Measurements from ENCODE around the gene CAPN13. TPM values are rescaled to one million over a fixed set of nuclear protein-coding genes. Genes with fewer than 3 reads are reported as not detected.

CAPN13 gene
- polyA plus RNA-seq, 1 of the 3 experiments (the other 2 are of a cell fraction), result not detected

DNA sequence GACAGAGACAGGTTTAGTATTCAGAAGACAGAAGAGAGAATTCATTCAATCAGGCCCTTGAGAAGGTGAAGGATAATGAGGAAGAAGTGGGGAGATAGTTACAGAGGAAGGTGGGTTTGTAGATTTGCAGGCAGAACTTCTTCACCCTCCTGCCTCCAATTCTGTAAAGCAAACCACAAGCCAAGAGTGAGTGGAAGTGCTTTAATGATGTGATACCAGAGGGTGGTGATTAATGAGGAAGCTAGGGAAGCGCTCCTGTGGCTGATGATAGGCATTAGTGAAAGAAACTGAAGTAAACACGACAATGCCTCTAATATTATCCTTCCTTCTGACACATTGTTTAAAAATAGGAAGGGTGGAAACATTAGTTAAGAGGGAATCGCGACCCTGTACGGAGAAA lies 78.2 kb downstream of the CAPN13 start (continued):
- TF ChIP-seq, protein P1, sequence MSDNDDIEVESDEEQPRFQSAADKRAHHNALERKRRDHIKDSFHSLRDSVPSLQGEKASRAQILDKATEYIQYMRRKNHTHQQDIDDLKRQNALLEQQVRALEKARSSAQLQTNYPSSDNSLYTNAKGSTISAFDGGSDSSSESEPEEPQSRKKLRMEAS (IDR thresholded peaks at IDR 0.05; ENCODE audit: low read depth), result no peak
- TF ChIP-seq NRF1 (IDR thresholded peaks at IDR 0.05; ENCODE audit: low read depth, low read length), result no peak

DNA sequence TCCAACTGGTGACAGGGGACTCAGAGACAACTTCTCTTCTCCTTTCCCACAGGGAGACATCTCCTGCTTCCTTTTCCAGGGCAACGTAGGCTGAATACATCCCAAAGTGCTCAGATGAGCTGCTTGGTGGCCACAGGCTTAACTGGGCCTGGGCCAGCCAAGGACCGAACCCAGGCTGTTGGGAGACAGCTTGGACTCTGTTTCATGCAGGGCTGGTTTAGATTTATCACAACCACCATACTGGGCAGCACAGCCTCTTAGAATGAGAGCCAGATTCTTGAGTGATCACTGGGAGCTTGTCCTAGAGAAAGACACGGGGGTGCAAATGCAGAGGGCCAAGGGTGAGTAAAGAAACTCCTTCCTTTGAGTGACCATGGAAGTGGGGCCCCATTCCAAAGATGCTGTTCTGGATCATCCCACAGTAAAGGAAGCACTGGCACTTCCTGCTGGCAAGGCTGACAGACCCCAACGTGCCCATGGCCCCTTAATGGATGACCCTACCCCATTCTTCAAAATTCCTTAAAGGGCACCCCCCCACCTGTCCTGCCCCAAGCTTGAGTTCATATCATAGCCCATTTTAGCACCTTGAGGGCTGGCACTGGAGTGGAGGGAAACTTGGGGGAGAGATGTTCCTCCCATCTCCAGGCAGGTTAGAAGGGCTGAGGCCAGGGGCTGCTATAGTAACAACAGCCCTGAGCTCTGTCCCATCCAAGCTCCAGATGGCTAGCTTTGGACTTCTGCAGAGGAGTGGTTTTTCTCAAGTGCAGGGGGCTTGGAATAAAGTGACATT lies 84.1 kb downstream of the CAPN13 start:
- DNase-seq, result no peak
- no peaks in the 10 kb centered on the region for H3K79me2 ChIP-seq (ENCODE audit: insufficient read depth)
- peaks cover 23% of the 10 kb centered on the region for H3K27me3 ChIP-seq (ENCODE audit: insufficient read depth)
- H3K36me3 ChIP-seq (replicated peaks in 1 of 2; ENCODE audit: control insufficient read depth in 1 of 2, insufficient read depth in 2 of 2, low read length in 1 of 2), result no peaks in the 10 kb centered on the region
- H3K9me3 ChIP-seq, result no peaks in the 10 kb centered on the region
- POLR2A ChIA-PET, result no interaction called here
- no peaks in the 10 kb centered on the region for H3F3A ChIP-seq (replicated peaks; ENCODE audit: insufficient read depth)
- H3K4me1 ChIP-seq (ENCODE audit: control insufficient read depth in 1 of 2, insufficient read depth in 2 of 2, low read depth in 1 of 2, low read length in 1 of 2), result no peaks in the 10 kb centered on the region; a peak in 1 of 4 replicates
- no peak overlapping the region for H3K4me2 ChIP-seq
- CTCF ChIA-PET, result interaction anchor here (1.0 to 7.2 kb wide), 12 partner anchors 8 to 610 kb away, joined by 3 to 63 read pairs (median 4); no protein-coding TSS in a partner anchor
- TF ChIP-seq, protein P2, sequence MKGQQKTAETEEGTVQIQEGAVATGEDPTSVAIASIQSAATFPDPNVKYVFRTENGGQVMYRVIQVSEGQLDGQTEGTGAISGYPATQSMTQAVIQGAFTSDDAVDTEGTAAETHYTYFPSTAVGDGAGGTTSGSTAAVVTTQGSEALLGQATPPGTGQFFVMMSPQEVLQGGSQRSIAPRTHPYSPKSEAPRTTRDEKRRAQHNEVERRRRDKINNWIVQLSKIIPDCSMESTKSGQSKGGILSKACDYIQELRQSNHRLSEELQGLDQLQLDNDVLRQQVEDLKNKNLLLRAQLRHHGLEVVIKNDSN (IDR thresholded peaks at IDR 0.05; ENCODE audit: borderline replicate concordance, low read depth), result no peak
- TF ChIP-seq SMC3 (IDR thresholded peaks at IDR 0.05; ENCODE audit: low read depth, low read length), result no peak
- no peak overlapping the region for H3K27ac ChIP-seq (ENCODE audit: low read depth in 2 of 2, low read length in 1 of 2)
- no peaks in the 10 kb centered on the region for H4K20me1 ChIP-seq (ENCODE audit: insufficient read depth)
- no peak overlapping the region for H3K9ac ChIP-seq
- no peak overlapping the region for H2AFZ ChIP-seq (ENCODE audit: low read depth)
- WGBS (ENCODE audit: low lambda C conversion rate), result 26% methylated on average over 3 of the region's 4 CpGs
- no peak overlapping the region for H3K4me3 ChIP-seq (ENCODE audit: low read depth in 2 of 2, low read length in 1 of 2)
- no peaks in the 10 kb centered on the region for H3K9me2 ChIP-seq

DNA sequence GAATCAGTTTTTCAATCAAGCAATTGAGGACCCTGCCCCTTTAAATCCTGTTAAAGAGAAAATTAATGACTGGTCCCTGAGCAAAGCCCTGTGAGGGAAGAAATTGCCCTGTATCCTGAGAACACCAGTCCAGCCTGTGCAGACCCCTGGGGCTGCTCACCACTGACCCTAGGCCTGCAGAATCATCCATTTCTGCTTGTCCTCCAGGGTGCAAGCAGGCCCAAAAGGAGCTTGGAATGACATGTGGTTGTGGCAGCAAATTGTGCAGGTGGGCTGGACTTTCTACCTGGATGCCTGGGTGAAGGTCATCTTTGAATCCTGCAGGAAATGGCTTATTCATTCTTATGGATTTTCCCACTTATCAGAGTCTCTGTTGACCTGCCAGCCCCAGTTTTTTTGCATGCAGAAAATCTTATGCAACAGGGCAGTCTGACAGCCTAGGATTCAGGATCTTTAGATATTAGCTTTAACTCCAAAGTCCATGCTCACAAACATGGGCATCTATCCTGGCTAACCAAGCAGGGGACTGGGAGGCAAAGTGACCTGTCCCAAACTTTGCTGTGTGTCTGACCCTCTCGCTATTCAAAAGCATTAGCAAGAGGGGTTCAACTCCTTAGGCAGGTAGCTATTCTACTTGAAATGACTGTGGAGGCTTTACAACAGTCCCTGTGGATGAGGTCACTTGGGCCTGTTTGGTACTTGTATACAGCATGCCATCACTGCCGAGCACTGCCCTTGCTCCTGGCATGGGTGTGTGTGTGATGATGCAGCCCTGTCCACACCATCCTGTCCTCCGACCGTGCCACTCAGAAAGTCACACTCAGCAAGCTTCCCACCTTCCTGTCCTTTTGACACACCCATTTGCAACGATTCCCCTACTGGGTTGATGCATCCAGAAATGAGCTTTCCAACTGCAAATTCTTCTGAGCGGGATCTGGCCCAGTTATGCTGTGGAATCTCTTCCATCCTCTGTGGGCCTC lies 85.3 kb downstream of the CAPN13 start:
- CTCF ChIA-PET, result interaction anchor here (0.6 to 7.2 kb wide), 17 partner anchors 9 to 801 kb away, joined by 3 to 63 read pairs (median 4); partner anchors contain the start of gene GALNT14
- peaks cover 18% of the 10 kb centered on the region; the same call in 1 of the 2 replicates for H3K27me3 ChIP-seq (ENCODE audit: insufficient read depth)
- no peaks in the 10 kb centered on the region for H3F3A ChIP-seq (replicated peaks; ENCODE audit: insufficient read depth)
- POLR2A ChIA-PET, result no interaction called here
- H3K27ac ChIP-seq (ENCODE audit: low read depth in 2 of 2, low read length in 1 of 2), result no peak overlapping the region
- H3K79me2 ChIP-seq (ENCODE audit: insufficient read depth), result no peaks in the 10 kb centered on the region
- no peak overlapping the region for H3K4me2 ChIP-seq
- no peaks in the 10 kb centered on the region for H3K36me3 ChIP-seq (replicated peaks in 1 of 2; ENCODE audit: control insufficient read depth in 1 of 2, insufficient read depth in 2 of 2, low read length in 1 of 2)
- H3K4me1 ChIP-seq (ENCODE audit: control insufficient read depth in 1 of 2, insufficient read depth in 2 of 2, low read depth in 1 of 2, low read length in 1 of 2), result no peaks in the 10 kb centered on the region; a peak in 1 of 4 replicates
- no peak for DNase-seq
- H3K9me3 ChIP-seq, result no peaks in the 10 kb centered on the region
- no peaks in the 10 kb centered on the region for H4K20me1 ChIP-seq (ENCODE audit: insufficient read depth)
- H3K9ac ChIP-seq, result no peak overlapping the region
- H3K4me3 ChIP-seq (ENCODE audit: low read depth in 2 of 2, low read length in 1 of 2), result no peak overlapping the region
- TF ChIP-seq, protein P3, sequence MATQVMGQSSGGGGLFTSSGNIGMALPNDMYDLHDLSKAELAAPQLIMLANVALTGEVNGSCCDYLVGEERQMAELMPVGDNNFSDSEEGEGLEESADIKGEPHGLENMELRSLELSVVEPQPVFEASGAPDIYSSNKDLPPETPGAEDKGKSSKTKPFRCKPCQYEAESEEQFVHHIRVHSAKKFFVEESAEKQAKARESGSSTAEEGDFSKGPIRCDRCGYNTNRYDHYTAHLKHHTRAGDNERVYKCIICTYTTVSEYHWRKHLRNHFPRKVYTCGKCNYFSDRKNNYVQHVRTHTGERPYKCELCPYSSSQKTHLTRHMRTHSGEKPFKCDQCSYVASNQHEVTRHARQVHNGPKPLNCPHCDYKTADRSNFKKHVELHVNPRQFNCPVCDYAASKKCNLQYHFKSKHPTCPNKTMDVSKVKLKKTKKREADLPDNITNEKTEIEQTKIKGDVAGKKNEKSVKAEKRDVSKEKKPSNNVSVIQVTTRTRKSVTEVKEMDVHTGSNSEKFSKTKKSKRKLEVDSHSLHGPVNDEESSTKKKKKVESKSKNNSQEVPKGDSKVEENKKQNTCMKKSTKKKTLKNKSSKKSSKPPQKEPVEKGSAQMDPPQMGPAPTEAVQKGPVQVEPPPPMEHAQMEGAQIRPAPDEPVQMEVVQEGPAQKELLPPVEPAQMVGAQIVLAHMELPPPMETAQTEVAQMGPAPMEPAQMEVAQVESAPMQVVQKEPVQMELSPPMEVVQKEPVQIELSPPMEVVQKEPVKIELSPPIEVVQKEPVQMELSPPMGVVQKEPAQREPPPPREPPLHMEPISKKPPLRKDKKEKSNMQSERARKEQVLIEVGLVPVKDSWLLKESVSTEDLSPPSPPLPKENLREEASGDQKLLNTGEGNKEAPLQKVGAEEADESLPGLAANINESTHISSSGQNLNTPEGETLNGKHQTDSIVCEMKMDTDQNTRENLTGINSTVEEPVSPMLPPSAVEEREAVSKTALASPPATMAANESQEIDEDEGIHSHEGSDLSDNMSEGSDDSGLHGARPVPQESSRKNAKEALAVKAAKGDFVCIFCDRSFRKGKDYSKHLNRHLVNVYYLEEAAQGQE (IDR thresholded peaks at IDR 0.05; ENCODE audit: low read depth, low read length), result no peak
- TF ChIP-seq RAD21 (IDR thresholded peaks at IDR 0.05; ENCODE audit: low read length), result no peak
- H2AFZ ChIP-seq (ENCODE audit: low read depth), result no peak overlapping the region
- no peaks in the 10 kb centered on the region for H3K9me2 ChIP-seq
- 33% methylated on average over 6 of the region's 6 CpGs for WGBS (ENCODE audit: low lambda C conversion rate)

Measured in SK-N-SH (cell line).